Mucosa of gallbladder (tissue), 1 donor: ENCODE results near the gene OR13J1. TPM values are rescaled to one million over a fixed set of nuclear protein-coding genes. Genes with fewer than 3 reads are reported as not detected.

ENCODE experiments used
- DNase-seq: peaks from one replicate; pipeline ENCODE4 v3.0.0-alpha.2; 2020; ENCODE audit warnings: low spot score
- total RNA-seq: library from RNA; stranded (reverse); gene quantifications from one replicate; pipeline ENCODE4 v1.2.1, GENCODE V29; 2021
- donor health status: DM: no; HTN: no; CAD: no.

OR13J1 gene
- total RNA-seq, 1 donor from 2014 or later, result not detected

GRCh38 chr9:35859310-35859989 is 10.8 kb downstream of the OR13J1 start:
- peak; percentile 10 for DNase-seq

GRCh38 chr9:35858458-35858857 is 11.7 kb downstream of the OR13J1 start:
- DNase-seq, result no peak

- DNase-seq, result peak; percentile 8
Measured at GRCh38 chr9:35856882-35857281, 13.3 kb downstream of the OR13J1 start.

GRCh38 chr9:35856206-35856605 is 14.0 kb downstream of the OR13J1 start:
- no peak for DNase-seq

GRCh38 chr9:35854091-35854762 is 16.0 kb downstream of the OR13J1 start:
- DNase-seq, result no peak

GRCh38 chr9:35852876-35853865 is 17.0 kb downstream of the OR13J1 start:
- DNase-seq, result no peak

- DNase-seq, result no peak
Measured at GRCh38 chr9:35852267-35852815, 17.9 kb downstream of the OR13J1 start.

- DNase-seq, result no peak
Measured at GRCh38 chr9:35847792-35848572, 22.2 kb downstream of the OR13J1 start.

- DNase-seq, result no peak
Measured at GRCh38 chr9:35845824-35846771, 24.1 kb downstream of the OR13J1 start.

GRCh38 chr9:35844628-35845270 is 25.5 kb downstream of the OR13J1 start:
- DNase-seq, result peak; percentile 79

- no peak for DNase-seq
Measured at GRCh38 chr9:35842795-35843194, 27.4 kb downstream of the OR13J1 start.

- no peak for DNase-seq
Measured at GRCh38 chr9:35842020-35842745, 28.0 kb downstream of the OR13J1 start.

GRCh38 chr9:35841645-35841900 is 28.6 kb downstream of the OR13J1 start:
- no peak for DNase-seq

GRCh38 chr9:35840881-35841644 is 29.1 kb downstream of the OR13J1 start:
- no peak for DNase-seq

GRCh38 chr9:35839926-35840325 is 30.3 kb downstream of the OR13J1 start:
- DNase-seq, result no peak

GRCh38 chr9:35836595-35836994 is 33.6 kb downstream of the OR13J1 start:
- no peak for DNase-seq

GRCh38 chr9:35835766-35836165 is 34.4 kb downstream of the OR13J1 start:
- DNase-seq, result no peak

- no peak for DNase-seq
Measured at GRCh38 chr9:35835216-35835632, 35.0 kb downstream of the OR13J1 start.
